Measurements from ENCODE around the gene CCHCR1. TPM values are rescaled to one million over a fixed set of nuclear protein-coding genes. Genes with fewer than 3 reads are reported as not detected.

The CCHCR1 gene
- total and polyA plus RNA-seq, 9 of the 15 experiments (the other 6 are each of a cell fraction or from before 2014, with no cell fraction given): 1.2 to 47.3 (median 32.0) TPM

- FAIRE-seq (no peak), ATAC-seq (no peak), DNase-seq (ENCODE audit: extremely low read depth in 1 of 4, low spot score in 3 of 4) (no peak)
- intact Hi-C loops (cut with micrococcal nuclease): no loop called here
- in situ Hi-C loops (cut with MboI): no loop called here
- ChIA-PET POLR2A (interaction anchor here (0.7 to 1.1 kb wide), 2 partner anchors 11 to 15 kb away, joined by 3 to 5 read pairs; no protein-coding TSS in a partner anchor), CTCF (ENCODE audit: low intra/inter-chr PET ratio) (no interaction called here)
- TF ChIP-seq ZSCAN32 (CRISPR knock-in tag; IDR thresholded peaks at IDR 0.05) (no peak), ZBTB33 (CRISPR knock-in tag; IDR thresholded peaks at IDR 0.05) (peak; percentile 64; the same call in 1 of the 2 replicates), PML (IDR thresholded peaks at IDR 0.05; ENCODE audit: low read length) (no peak), MCM5 (IDR thresholded peaks at IDR 0.05; ENCODE audit: low read depth) (no peak)
- WGBS (ENCODE audit: insufficient coverage, low coverage, missing lambda C conversion rate): 88% methylated on average over 19 of the region's 19 CpGs
- Histone ChIP-seq H3K27me3 (ENCODE audit: control insufficient read depth in 2 of 2, insufficient read depth in 2 of 2, low read length in 2 of 2) (no peaks in the 10 kb centered on the region), H3K4me3 (no peak overlapping the region), H3K9me3 (replicated peaks; ENCODE audit: control insufficient read depth, insufficient read depth, low read depth, low read length) (no peaks in the 10 kb centered on the region), H3K4me2 (ENCODE audit: insufficient read depth, low read length) (no peak overlapping the region), H3K79me2 (ENCODE audit: control insufficient read depth, insufficient read depth, low read length) (peaks cover 24% of the 10 kb centered on the region; the same call in 2 of the 3 replicates), H3K9me1 (ENCODE audit: control insufficient read depth, insufficient read depth, low read length) (no peaks in the 10 kb centered on the region), H3K9ac (ENCODE audit: insufficient read depth in 1 of 2, low read depth in 2 of 2, low read length in 2 of 2) (no peak overlapping the region; a peak in 1 of 4 replicates), H3K4me1 (replicated peaks in 1 of 2; ENCODE audit: control insufficient read depth in 2 of 2, insufficient read depth in 2 of 2, low read length in 2 of 2) (peaks cover 17 to 27% of the 10 kb centered on the region in 2 experiments; a peak in 4 of 5 replicates), H3K27ac (ENCODE audit: extremely low read depth, low read depth, low read length) (no peak overlapping the region), H4K20me1 (replicated peaks; ENCODE audit: control insufficient read depth, insufficient read depth, low read length) (no peaks in the 10 kb centered on the region; the same call in 1 of the 2 replicates), H3K36me3 (ENCODE audit: control insufficient read depth, insufficient read depth, low read length) (peaks cover 24% of the 10 kb centered on the region; the same call in 2 of the 3 replicates), H2AFZ (ENCODE audit: low read depth, low read length) (no peak overlapping the region)
- no TSS peak for BruUV-seq (replicated peaks)
Measured at GRCh38 chr6:31161216-31162126, 3.9 kb upstream of the CCHCR1 start.
